NCI-H2107 treated with DMSO at 0.1 percent for 48 hours (cell line): ENCODE results near the gene SETD1B.

Experiments
- DNase-seq: peaks from one replicate; lab custom pipeline; 2025; ENCODE audit not compliant: unreplicated experiment; lab: John Stamatoyannopoulos, UW

SETD1B gene

DNA sequence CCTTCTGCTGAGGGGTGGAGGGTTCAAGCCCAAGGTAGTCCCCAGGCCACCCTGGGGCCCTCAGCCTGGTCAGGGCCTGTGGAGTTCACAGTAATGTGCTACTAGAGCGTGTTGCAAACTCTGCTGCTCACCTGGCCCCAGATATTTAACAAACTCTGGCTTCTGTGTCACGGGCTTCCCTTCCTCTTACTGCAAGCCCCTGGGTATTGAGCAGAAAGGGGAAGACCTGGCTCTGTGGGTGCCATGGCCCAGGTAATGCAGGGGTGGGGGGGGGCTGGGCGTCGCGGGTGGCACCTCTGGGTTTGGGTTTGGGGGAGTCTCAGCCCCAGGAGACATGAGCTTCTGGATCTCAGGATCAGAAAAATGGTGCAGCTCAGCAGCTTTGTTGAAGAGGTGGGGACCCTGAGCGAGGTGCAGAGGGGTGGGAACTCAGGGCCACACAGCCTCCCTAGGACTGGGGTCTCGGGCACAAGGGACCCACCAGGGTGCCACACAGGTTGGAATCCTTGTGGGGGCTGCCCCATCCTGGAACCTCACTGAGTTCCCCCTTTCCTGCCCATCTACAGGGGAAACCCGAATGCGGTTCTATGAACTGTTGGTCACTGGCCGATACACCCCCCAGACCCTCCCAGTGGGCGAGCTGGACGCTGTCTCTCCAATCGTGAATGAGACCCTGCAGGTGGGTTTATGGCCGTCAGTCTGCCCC is 4.0 kb downstream of the SETD1B start:
- DNase-seq, result no peak

DNA sequence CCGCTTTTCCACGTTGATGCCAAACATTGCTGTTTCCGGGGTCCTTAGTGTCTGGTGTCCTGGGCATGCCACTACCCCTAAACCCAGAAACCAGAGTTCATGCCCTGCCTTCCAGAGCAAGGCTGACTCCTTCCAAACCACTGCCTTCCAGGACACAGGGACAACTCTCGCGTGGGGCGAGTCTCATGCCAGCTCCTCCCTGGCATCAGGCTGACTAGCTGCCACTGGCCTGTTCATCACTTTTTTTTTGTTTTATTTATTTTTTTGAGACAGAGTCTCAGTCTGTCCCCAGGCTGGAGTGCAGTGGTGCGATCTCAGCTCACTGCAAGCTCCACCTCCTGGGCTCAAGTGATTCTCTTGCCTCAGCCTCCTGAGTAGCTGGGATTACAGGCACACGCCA is 4.8 kb downstream of the SETD1B start:
- no peak for DNase-seq

DNA sequence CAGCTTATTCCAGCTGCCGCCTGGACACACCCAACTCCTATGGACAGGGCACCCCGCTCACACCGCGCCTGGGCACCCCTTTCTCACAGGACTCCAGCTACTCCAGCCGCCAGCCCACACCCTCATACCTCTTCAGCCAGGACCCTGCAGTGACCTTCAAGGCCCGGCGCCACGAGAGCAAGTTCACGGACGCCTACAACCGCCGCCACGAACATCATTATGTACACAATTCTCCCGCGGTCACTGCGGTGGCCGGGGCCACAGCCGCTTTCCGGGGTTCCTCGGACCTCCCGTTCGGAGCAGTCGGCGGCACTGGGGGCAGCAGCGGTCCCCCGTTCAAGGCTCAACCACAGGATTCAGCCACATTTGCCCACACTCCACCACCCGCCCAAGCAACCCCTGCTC is 5.9 kb downstream of the SETD1B start:
- no peak for DNase-seq

DNA sequence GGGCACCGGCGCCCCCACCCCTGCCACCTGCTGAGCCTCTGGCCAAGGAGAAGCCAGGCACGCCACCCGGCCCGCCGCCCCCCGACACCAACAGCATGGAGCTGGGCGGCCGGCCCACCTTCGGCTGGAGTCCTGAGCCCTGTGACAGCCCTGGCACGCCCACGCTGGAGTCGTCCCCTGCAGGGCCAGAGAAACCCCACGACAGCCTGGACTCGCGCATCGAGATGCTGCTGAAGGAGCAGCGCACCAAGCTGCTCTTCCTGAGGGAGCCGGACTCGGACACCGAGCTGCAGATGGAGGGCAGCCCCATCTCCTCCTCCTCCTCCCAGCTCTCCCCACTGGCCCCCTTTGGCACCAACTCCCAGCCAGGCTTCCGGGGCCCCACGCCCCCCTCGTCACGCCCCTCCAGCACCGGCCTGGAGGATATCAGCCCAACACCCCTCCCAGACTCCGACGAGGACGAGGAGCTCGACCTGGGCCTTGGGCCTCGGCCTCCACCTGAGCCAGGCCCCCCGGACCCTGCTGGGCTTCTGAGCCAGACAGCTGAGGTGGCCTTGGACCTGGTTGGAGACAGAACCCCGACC is 6.5 kb downstream of the SETD1B start:
- no peak for DNase-seq

DNA sequence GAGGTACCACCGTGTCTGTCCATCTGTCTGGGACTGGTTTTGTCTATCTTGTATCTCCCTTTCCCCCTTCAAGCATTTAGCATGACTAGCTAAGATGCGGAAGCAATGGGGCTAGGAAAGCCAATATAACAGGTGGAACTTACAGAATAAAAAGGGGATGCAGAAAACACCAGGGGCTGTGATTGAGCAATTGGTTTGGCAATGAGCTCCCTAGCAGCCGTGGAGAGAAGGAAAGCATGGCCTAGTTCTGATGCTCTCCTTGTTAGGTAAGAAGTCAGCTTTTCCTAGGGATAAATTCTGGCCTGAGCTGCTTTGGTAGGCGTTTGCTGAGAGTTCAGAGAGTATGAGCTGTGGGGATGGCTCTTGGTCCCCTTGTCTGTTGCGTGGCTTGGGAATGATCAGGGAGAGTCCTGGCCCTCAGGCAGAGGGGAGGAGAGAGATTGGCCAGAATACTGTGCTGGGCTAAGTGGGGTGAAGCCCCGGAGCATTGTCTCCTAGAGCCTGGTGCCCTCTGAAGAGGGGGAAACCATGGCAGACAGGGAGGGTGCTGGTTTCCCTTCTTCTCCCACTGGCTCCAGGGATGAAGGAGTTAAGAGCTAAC is 7.1 kb downstream of the SETD1B start:
- no peak for DNase-seq

- peak; percentile 22 for DNase-seq
Measured at GRCh38 chr12:121811434-121812319, 7.9 kb downstream of the SETD1B start.

- no peak for DNase-seq
Measured at GRCh38 chr12:121812320-121812871, 8.6 kb downstream of the SETD1B start.

- no peak for DNase-seq
Measured at GRCh38 chr12:121812921-121813896, 9.4 kb downstream of the SETD1B start.

GRCh38 chr12:121813951-121814350 is 10.1 kb downstream of the SETD1B start:
- DNase-seq, result no peak

DNA sequence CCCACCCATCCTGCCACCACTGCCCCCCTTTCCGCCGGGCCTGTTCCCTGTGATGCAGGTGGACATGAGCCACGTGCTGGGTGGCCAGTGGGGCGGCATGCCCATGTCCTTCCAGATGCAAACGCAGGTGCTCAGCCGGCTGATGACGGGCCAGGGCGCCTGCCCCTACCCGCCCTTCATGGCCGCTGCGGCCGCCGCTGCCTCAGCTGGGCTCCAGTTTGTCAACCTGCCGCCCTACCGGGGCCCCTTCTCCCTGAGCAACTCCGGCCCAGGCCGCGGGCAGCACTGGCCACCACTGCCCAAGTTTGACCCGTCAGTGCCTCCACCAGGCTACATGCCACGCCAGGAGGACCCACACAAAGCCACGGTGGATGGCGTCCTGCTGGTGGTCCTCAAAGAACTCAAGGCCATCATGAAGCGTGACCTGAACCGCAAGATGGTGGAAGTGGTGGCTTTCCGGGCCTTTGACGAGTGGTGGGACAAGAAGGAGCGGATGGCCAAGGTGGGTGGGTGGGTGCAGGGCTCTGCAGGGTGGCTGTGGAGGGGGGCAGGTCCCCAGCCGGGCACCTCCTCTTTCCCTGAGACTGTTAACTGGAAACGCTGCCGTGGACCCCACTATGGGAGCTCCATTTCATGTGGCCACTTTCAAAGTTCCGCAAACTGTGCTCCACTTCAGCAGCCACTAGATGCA is 10.8 kb downstream of the SETD1B start:
- no peak for DNase-seq

- no peak for DNase-seq
Measured at GRCh38 chr12:121815263-121815662, 11.5 kb downstream of the SETD1B start.

DNA sequence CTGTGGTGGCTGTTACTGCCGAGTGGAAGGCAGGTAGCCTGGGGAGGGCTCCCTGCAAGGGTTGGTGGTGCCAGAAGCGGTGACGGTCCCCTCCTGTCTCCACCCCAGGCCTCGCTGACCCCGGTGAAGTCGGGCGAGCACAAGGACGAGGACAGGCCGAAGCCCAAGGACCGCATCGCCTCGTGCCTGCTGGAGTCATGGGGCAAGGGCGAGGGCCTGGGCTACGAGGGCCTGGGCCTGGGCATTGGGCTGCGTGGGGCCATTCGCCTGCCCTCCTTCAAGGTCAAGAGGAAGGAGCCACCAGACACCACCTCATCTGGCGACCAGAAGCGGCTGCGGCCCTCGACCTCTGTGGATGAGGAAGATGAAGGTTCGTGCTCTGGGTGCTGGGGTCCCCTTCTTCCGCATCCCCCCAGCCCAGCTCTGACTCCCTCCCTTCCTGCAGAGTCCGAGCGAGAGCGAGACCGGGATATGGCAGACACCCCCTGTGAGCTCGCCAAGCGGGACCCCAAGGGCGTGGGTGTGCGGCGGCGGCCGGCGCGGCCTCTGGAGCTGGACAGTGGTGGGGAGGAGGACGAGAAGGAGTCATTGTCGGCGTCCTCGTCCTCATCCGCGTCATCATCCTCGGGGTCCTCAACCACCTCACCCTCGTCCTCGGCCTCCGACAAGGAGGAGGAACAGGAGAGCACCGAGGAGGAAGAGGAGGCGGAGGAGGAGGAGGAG is 13.3 kb downstream of the SETD1B start:
- DNase-seq, result no peak

GRCh38 chr12:121817648-121818043 is 13.8 kb downstream of the SETD1B start:
- no peak for DNase-seq

GRCh38 chr12:121819212-121819949 is 15.6 kb downstream of the SETD1B start:
- no peak for DNase-seq

DNA sequence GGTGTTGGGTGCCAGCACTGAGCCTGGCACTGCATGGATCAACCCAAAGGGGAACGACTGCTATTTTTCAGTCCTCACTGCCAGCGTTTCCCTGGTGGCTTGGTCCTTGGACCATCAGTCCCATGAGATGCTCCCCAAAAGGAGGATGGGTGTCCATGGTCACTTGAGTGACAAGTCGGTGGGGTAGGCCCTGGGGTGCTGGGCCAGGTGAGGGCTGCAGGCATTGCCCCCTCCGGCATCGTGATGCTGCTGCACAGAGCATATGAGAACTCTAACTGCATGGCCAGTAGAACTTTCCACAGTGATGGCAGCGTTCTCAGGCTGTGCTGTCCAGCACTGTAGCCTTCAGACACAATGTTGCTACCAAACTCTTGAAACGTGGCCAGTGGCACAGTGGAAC is 16.2 kb downstream of the SETD1B start:
- DNase-seq, result no peak

DNA sequence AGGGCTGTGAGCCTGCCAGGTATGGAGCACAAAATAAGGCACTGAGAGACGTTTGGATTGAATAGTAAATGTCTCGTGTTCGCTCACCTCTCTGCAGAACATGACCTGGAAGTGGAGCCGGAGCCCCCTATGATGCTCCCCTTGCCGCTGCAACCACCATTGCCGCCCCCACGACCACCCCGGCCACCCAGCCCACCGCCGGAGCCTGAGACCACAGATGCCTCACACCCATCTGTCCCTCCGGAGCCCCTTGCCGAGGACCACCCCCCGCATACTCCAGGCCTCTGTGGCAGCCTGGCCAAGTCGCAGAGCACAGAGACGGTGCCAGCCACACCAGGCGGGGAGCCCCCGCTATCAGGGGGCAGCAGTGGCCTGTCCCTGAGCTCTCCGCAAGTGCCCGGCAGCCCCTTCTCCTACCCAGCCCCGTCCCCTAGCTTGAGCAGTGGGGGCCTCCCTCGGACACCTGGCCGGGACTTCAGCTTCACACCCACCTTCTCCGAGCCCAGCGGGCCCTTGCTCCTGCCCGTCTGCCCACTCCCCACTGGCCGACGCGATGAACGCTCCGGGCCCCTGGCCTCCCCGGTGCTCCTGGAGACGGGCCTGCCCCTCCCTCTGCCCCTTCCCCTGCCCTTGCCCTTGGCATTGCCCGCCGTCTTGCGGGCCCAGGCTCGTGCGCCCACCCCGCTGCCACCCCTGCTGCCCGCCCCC is 18.7 kb downstream of the SETD1B start:
- DNase-seq, result no peak

DNA sequence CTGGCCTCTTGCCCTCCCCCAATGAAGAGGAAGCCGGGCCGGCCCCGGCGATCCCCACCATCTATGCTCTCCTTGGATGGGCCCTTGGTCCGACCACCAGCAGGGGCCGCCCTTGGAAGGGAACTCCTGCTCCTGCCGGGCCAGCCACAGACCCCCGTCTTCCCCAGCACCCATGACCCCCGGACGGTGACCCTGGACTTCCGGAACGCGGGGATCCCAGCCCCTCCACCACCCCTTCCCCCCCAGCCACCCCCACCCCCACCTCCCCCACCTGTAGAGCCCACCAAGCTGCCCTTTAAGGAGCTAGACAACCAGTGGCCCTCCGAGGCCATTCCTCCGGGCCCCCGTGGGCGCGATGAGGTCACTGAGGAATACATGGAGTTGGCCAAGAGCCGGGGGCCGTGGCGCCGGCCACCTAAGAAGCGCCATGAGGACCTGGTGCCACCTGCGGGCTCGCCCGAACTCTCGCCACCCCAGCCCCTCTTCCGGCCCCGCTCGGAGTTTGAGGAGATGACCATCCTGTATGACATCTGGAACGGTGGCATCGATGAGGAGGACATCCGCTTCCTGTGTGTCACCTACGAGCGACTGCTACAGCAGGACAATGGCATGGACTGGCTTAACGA is 19.4 kb downstream of the SETD1B start:
- no peak for DNase-seq
